Skeletal muscle tissue (tissue), 4 donors: ENCODE data around the gene KCTD8. TPM values are rescaled to one million over a fixed set of nuclear protein-coding genes. Genes with fewer than 3 reads are reported as not detected.

ENCODE experiments used
- H3K27ac ChIP-seq: one replicate; pipeline ENCODE4 v1.7.0; 2013; ENCODE audit warnings: mild to moderate bottlenecking, low read depth, low read length, inconsistent platforms
- H3K27me3 ChIP-seq, 3 donors: one replicate each; pipeline ENCODE4 v1.7.0; 2013; ENCODE audit warnings: low read length in 3 of 3; ENCODE audit not compliant: control insufficient read depth in 3 of 3, insufficient read depth in 3 of 3
- H3K36me3 ChIP-seq, 3 donors: one replicate each; pipeline ENCODE4 v1.7.0; 2013; ENCODE audit warnings: low read length in 3 of 3; ENCODE audit not compliant: control insufficient read depth in 3 of 3, insufficient read depth in 3 of 3
- H3K4me1 ChIP-seq, 3 donors: one replicate each; pipeline ENCODE4 v1.7.0; 2013; ENCODE audit warnings: low read length in 3 of 3, mild to moderate bottlenecking in 3 of 3; ENCODE audit not compliant: control insufficient read depth in 3 of 3, insufficient read depth in 3 of 3
- H3K4me3 ChIP-seq, 3 donors: one replicate each; pipeline ENCODE4 v1.7.0; 2013; ENCODE audit warnings: low read length in 3 of 3
- H3K9ac ChIP-seq, 3 donors: one replicate each; pipeline ENCODE4 v1.7.0; 2013; ENCODE audit warnings: low read length in 3 of 3, mild to moderate bottlenecking in 3 of 3, moderate library complexity in 2 of 3, low read depth in 1 of 3
- H3K9me3 ChIP-seq, 3 donors: one replicate each; pipeline ENCODE4 v1.7.0; 2013; ENCODE audit warnings: low read length in 3 of 3; ENCODE audit not compliant: control insufficient read depth in 3 of 3
- total RNA-seq: library from RNA; depleted of rRNA; stranded (reverse); fragments of >200 nt; gene quantifications from one replicate; pipeline ENCODE4 v1.2.3, GENCODE V29; 2014
- donor health status: Osteomylitis.

KCTD8 gene
- not detected for total RNA-seq

GRCh38 chr4:44448521-44449461 lies at the start of gene KCTD8:
TSS of gene KCTD8 (minus strand) at chr4:44448809.
- H3K27ac ChIP-seq, result peak within 1 kb of the TSS; percentile 30
- H3K9ac ChIP-seq, result peak within 1 kb of the TSS; percentile 68 to 87 (median 76)
- peaks cover 15 to 23% (median 20%) of the 10 kb centered on the region in 3 donors for H3K27me3 ChIP-seq

GRCh38 chr4:44494810-44495701 lies 46.4 kb upstream of the KCTD8 start:
- no peak overlapping the region for H3K9ac ChIP-seq
- H3K36me3 ChIP-seq, result no peaks in the 10 kb centered on the region
- H3K27ac ChIP-seq, result no peak overlapping the region
- no peaks in the 10 kb centered on the region for H3K9me3 ChIP-seq
- H3K4me3 ChIP-seq, result no peak overlapping the region
- H3K27me3 ChIP-seq, result no peaks in the 10 kb centered on the region
- no peaks in the 10 kb centered on the region for H3K4me1 ChIP-seq

More at GRCh38 chr4:44448521-44449461, at the start of gene KCTD8:
- Histone ChIP-seq H3K4me3 (peak within 1 kb of the TSS; percentile 76 to 85 (median 79)), H3K36me3 (no peaks in the 10 kb centered on the region), H3K9me3 (no peaks in the 10 kb centered on the region), H3K4me1 (peaks cover 2 to 20% (median 15%) of the 10 kb centered on the region in 3 donors)

GRCh38 chr4:44493924-44494323 lies 45.3 kb upstream of the KCTD8 start:
- Histone ChIP-seq H3K27ac (no peak overlapping the region), H3K27me3 (no peaks in the 10 kb centered on the region), H3K4me3 (no peak overlapping the region), H3K9ac (no peak overlapping the region), H3K9me3 (no peaks in the 10 kb centered on the region), H3K36me3 (no peaks in the 10 kb centered on the region), H3K4me1 (no peaks in the 10 kb centered on the region)

GRCh38 chr4:44487341-44487740 lies 38.7 kb upstream of the KCTD8 start:
- no peaks in the 10 kb centered on the region for H3K4me1 ChIP-seq
- no peak overlapping the region for H3K9ac ChIP-seq
- no peak overlapping the region for H3K27ac ChIP-seq
- no peaks in the 10 kb centered on the region for H3K27me3 ChIP-seq
- no peak overlapping the region for H3K4me3 ChIP-seq
- no peaks in the 10 kb centered on the region for H3K9me3 ChIP-seq
- H3K36me3 ChIP-seq, result no peaks in the 10 kb centered on the region

- no peak overlapping the region for H3K27ac ChIP-seq
- no peak overlapping the region for H3K9ac ChIP-seq
- no peaks in the 10 kb centered on the region for H3K4me1 ChIP-seq
- no peak overlapping the region for H3K4me3 ChIP-seq
- peaks cover 0 to 3% (median 0%) of the 10 kb centered on the region in 3 donors for H3K9me3 ChIP-seq
- H3K36me3 ChIP-seq, result no peaks in the 10 kb centered on the region
- no peaks in the 10 kb centered on the region for H3K27me3 ChIP-seq
These were observed 31.1 kb upstream of the KCTD8 start for GRCh38 chr4:44479731-44480130.

GRCh38 chr4:44462259-44462658 lies 13.7 kb upstream of the KCTD8 start:
- Histone ChIP-seq H3K27me3 (no peaks in the 10 kb centered on the region), H3K4me1 (no peaks in the 10 kb centered on the region), H3K27ac (no peak overlapping the region), H3K9ac (no peak overlapping the region), H3K36me3 (no peaks in the 10 kb centered on the region), H3K9me3 (no peaks in the 10 kb centered on the region), H3K4me3 (no peak overlapping the region)

GRCh38 chr4:44447563-44448504 lies 775 bp downstream of the KCTD8 start:
- Histone ChIP-seq H3K9me3 (no peaks in the 10 kb centered on the region), H3K27ac (peak overlapping the region; percentile 30), H3K4me1 (peaks cover 2 to 20% (median 15%) of the 10 kb centered on the region in 3 donors), H3K36me3 (no peaks in the 10 kb centered on the region), H3K9ac (peak overlapping the region; percentile 68 to 87 (median 68)), H3K4me3 (peak overlapping the region; percentile 76 to 85 (median 79)), H3K27me3 (peaks cover 15 to 23% (median 20%) of the 10 kb centered on the region in 3 donors)

- no peak overlapping the region for H3K27ac ChIP-seq
- no peaks in the 10 kb centered on the region for H3K9me3 ChIP-seq
- no peaks in the 10 kb centered on the region for H3K36me3 ChIP-seq
- peaks cover 2 to 20% (median 15%) of the 10 kb centered on the region in 3 donors for H3K4me1 ChIP-seq
- H3K9ac ChIP-seq, result peak overlapping the region; percentile 51 to 87 (median 68)
- H3K4me3 ChIP-seq, result peak overlapping the region; percentile 71 to 85 (median 79)
- peaks cover 15 to 23% (median 20%) of the 10 kb centered on the region in 3 donors for H3K27me3 ChIP-seq
These were observed 1.6 kb downstream of the KCTD8 start for GRCh38 chr4:44446801-44447562.
